GM13976 (cell line): ENCODE results near the gene MCCC2.
"Not testable (repeated sequence)": the region's sequence is repeated elsewhere in the genome, so short reads cannot be mapped to it uniquely, and the experiment has no call there.

Source experiments
- DNase-seq: peaks from one replicate; pipeline ENCODE4 v3.0.0; 2012; ENCODE audit warnings: low spot score
- in situ Hi-C: fragments of 300-500 bp; cut with MboI; formaldehyde crosslinking; loops from one replicate; pipeline ENCODE4 v1.12.0; 2022; ENCODE audit warnings: low sequenced_read_pairs, mixed read lengths, inconsistent platforms; ENCODE audit not compliant: unreplicated experiment
- TF ChIP-seq, protein P1 (sequence below): IDR thresholded peaks from 2 replicates; pipeline ENCODE4 v1.5.1; 2012; ENCODE audit warnings: borderline replicate concordance, mild to moderate bottlenecking; ENCODE audit not compliant: insufficient read depth; ENCODE audit errors: extremely low read depth, missing control alignments, control extremely low read depth

The MCCC2 gene

DNA sequence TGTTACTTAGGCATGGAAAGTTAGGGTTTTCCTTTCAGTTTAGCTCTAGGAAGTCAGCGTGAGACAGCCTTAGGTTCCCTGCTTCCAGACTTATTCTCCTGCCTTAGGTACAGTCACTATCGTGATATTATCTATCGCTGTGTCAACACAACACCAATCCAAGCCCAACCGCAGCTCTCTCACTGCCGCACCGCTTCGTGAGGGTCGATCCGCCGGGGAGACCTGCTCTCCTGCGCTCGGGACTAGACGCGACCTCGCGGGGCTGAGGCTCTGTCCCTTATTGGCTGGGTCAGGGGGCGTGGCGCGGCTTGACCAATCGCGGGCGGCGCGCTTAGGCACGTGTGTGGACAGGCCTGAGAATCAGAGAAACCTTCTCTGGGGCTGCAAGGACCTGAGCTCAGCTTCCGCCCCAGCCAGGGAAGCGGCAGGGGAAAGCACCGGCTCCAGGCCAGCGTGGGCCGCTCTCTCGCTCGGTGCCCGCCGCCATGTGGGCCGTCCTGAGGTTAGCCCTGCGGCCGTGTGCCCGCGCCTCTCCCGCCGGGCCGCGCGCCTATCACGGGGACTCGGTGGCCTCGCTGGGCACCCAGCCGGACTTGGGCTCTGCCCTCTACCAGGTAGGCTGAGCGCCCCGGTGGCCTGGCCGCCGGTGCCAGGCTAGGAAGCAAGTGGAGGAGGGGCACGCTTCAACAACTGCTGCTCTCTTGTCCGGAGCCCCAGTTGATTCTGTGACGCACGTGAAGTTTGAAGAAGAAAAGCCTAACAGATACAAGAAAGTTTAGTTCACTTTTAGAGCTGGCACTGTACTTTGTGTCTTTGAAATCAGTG is at the start of gene MCCC2:
TSS of gene MCCC2 (plus strand) at position 400 of the 825 bp plus-strand sequence. CDS start at position 486, 86 bp downstream.
- TF ChIP-seq, protein P1, sequence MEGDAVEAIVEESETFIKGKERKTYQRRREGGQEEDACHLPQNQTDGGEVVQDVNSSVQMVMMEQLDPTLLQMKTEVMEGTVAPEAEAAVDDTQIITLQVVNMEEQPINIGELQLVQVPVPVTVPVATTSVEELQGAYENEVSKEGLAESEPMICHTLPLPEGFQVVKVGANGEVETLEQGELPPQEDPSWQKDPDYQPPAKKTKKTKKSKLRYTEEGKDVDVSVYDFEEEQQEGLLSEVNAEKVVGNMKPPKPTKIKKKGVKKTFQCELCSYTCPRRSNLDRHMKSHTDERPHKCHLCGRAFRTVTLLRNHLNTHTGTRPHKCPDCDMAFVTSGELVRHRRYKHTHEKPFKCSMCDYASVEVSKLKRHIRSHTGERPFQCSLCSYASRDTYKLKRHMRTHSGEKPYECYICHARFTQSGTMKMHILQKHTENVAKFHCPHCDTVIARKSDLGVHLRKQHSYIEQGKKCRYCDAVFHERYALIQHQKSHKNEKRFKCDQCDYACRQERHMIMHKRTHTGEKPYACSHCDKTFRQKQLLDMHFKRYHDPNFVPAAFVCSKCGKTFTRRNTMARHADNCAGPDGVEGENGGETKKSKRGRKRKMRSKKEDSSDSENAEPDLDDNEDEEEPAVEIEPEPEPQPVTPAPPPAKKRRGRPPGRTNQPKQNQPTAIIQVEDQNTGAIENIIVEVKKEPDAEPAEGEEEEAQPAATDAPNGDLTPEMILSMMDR = no peak
- peak; percentile 96 for DNase-seq
- in situ Hi-C loops = no loop called here

DNA sequence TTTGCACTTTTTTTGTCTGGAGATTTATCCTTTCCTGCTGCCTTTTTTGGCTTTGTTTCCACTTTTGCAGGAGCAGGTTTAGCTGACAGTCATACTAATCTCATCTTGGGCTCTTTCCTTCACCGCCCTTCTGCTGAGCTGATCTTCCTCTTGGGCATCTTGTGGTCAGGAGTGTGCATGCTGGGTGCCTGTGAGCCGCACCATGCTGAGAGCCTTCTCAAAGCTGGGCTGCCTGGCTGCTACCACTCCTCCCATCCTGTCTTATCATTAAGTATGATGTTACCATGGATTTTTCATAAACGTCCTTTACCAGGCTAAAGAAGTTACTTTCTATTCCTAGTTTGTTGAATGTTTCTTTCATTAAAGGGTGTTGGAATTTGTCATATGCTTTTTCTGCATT is 49.5 kb upstream of the MCCC2 start:
- in situ Hi-C loops = no loop called here
- TF ChIP-seq, protein P1 = no peak
- no peak for DNase-seq

DNA sequence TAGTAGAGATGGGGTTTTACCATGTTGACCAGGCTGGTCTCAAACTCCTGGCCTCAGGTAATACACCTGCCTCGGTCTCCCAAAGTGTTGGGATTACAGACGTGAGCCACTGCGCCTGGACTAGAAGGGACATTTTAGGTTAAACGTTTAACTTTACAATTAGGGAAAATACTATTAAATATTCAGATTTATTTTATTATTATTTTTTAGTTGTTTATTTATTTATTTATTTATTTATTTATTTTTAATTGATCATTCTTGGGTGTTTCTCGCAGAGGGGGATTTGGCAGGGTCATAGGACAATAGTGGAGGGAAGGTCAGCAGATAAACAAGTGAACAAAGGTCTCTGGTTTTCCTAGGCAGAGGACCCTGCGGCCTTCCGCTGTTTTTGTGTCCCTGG is 36.3 kb upstream of the MCCC2 start:
- DNase-seq, in situ Hi-C loops: not testable (repeated sequence)

DNA sequence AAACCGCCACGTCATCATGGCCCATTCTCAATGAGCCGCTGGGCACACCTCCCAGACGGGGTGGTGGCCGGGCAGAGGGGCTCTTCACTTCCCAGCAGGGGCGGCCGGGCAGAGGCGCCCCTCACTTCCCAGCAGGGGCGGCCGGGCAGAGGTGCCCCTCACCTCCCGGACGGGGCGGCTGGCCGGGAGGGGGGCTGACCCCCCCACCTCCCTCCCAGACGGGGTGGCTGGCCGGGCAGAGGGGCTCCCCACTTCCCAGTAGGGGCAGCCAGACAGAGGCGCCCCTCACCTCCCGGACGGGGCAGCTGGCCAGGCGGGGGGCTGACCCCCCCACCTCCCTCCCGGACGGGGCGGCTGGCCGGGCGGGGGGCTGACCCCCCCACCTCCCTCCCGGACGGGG is 35.6 kb upstream of the MCCC2 start:
- in situ Hi-C loops, DNase-seq: not testable (repeated sequence)

DNA sequence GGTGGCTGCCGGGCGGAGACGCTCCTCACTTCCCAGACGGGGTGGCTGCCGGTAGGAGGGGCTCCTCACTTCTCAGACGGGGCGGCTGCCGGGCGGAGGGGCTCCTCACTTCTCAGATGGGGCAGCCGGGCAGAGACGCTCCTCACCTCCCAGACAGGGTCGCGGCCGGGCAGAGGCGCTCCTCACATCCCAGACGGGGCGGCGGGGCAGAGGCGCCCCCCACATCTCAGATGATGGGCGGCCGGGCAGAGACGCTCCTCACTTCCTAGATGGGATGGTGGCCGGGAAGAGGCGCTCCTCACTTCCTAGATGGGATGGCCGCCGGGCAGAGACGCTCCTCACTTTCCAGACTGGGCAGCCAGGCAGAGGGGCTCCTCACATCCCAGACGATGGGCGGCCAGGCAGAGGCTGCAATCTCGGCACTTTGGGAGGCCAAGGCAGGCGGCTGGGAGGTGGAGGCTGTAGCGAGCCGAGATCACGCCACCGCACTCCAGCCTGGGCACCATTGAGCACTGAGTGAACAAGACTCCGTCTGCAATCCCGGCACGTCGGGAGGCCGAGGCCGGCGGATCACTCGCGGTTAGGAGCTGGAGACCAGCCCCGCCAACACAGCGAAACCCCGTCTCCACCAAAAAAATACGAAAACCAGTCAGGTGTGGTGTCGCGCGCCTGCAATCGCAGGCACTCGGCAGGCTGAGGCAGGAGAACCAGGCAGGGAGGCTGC is 35.0 kb upstream of the MCCC2 start:
- in situ Hi-C loops = not testable (repeated sequence)

DNA sequence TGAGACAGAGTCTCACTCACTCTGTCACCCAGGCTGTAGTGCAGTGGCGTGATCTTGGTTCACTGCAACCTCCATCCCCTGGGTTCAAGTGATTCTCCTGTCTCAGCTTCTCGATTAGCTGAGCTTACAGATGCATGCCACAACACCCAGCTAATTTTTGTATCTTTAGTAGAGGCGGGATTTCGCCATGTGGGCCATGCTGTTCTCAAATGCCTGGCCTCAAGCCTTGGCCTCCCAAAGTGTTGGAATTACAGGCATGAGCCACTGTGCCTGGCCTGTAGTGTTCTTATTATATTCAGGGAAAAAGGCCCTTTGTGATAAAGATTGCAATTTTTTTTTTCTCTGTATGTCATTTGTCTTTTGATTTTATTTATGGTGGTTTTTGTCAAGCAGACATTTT is 24.0 kb upstream of the MCCC2 start:
- in situ Hi-C loops = no loop called here
- no peak for DNase-seq
- TF ChIP-seq, protein P1 = no peak

More for the DNA sequence above, 35.0 kb upstream of the MCCC2 start:
- DNase-seq = not testable (repeated sequence)

DNA sequence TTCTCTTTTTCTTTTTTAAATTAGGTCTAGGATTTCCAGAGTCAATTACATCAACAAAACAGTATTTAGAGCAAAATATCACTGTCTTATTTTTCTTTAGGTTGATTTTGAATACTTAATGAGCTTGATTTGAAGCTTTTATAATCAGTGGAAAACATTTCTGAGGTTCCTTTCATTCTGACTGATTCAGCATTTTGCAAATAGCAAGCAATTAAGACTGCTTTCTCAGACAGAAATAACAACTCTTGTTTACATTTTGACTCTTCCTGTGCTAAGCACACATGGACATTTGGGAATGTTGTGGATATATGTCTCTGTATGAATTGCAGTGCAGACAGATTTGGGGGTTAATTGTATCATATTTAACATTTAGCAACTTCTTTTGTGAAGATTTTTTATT is 22.2 kb upstream of the MCCC2 start:
- in situ Hi-C loops = no loop called here
- no peak for DNase-seq

More for the DNA sequence above, 22.2 kb upstream of the MCCC2 start:
- TF ChIP-seq, protein P1 = no peak
